ENCODE measurements around the gene ABCB4. TPM values are rescaled to one million over a fixed set of nuclear protein-coding genes. Genes with fewer than 3 reads are reported as not detected.

ABCB4 gene
- total and polyA plus RNA-seq, 5 experiments from 2014 or later: 1.1 to 2.3 (median 1.7) TPM; not detected in 2

DNA sequence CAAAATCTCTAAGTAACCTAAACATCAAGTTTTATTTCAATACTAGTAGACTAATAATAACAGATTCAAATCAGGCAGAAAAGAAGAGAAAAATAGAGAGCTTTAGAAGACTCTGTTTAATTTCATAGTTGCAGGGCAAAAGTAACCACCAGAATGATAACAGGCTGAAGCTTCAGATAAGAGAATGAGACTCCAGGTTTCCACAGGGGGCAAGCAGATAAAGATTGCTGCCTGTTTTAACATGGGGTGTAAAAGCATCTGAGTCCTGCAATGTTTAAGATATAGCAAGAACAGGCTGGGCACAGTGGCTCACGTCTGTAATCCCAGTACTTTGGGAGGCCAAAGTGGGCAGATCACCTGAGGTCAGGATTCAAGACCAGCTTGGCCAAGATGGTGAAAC is 119.0 kb downstream of the ABCB4 start:
- Mint-ChIP-seq H3K27me3 (no peaks in the 10 kb centered on the region), H3K9me3 (peaks cover 0 to 19% (median 3%) of the 10 kb centered on the region in 9 donors), H3K4me1 (no peaks in the 10 kb centered on the region), H3K36me3 (peaks cover 9 to 73% (median 42%) of the 10 kb centered on the region in 3 donors), H3K4me3 (no peak overlapping the region), H3K27ac (peak overlapping the region in 1 of 10 donors; percentile 21)
- POLR2A ChIA-PET: no interaction called here
- DNase-seq (no peak), ATAC-seq (no peak)

DNA sequence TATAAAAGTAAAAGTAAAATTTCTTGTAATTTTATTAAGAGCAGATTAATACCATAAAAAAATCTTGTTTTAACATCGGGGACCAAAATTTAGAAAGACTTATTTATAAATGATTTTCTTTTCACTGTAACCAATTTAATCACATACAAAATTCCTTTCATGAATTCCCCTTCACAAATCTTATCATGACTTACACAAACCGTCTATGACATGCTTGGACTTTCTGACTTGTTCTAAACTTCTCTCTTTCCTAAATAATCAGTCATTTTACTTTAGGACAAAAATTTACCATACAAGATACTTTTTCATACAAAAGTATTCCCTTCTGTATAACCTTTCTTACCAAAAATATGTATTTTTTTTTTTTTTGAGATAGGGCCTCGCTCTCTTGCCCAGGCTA is 120.7 kb downstream of the ABCB4 start:
- Mint-ChIP-seq H3K27ac (no peak overlapping the region), H3K36me3 (peaks cover 9 to 76% (median 51%) of the 10 kb centered on the region in 3 donors)
- POLR2A ChIA-PET: no interaction called here

More for the DNA sequence above, 120.7 kb downstream of the ABCB4 start:
- H3K27me3 Mint-ChIP-seq: no peaks in the 10 kb centered on the region
- DNase-seq: no peak
- ATAC-seq: no peak
- H3K4me3 Mint-ChIP-seq: no peak overlapping the region
- H3K9me3 Mint-ChIP-seq: peaks cover 0 to 19% (median 3%) of the 10 kb centered on the region in 9 donors
- H3K4me1 Mint-ChIP-seq: peaks cover 0 to 2% (median 0%) of the 10 kb centered on the region in 4 donors

Other genes starting within 250 kb of the ABCB4 start
- gene CROT, start 130.0 kb downstream of the ABCB4 start, total RNA-seq: 10 to 100 TPM; 14.8 to 16.9 TPM
- 1 to 10 TPM; 3.2 to 5.3 (median 4.4) TPM for gene CROT, start 130.0 kb downstream of the ABCB4 start, polyA plus RNA-seq
- 10 to 100 TPM; 56.3 to 58.7 TPM for gene ABCB1, start 125.2 kb upstream of the ABCB4 start, total RNA-seq
- 10 to 100 TPM; 25.3 to 34.7 (median 31.7) TPM for gene ABCB1, start 125.2 kb upstream of the ABCB4 start, polyA plus RNA-seq
- gene RUNDC3B, start 152.7 kb upstream of the ABCB4 start, total RNA-seq: 1 to 10 TPM in 1 of 2 experiments, under 1 TPM in 1; 0.93 to 1.1 TPM
- gene RUNDC3B, start 152.7 kb upstream of the ABCB4 start, polyA plus RNA-seq: 1 to 10 TPM; 1.8 to 3.1 (median 1.9) TPM

All from naive thymus-derived CD8-positive, alpha-beta T cell (primary cell).